SK-N-SH (cell line): ENCODE data around the gene ZNF593OS.

ENCODE experiments used
- FOSL2 ChIP-seq: IDR thresholded peaks from 2 replicates; pipeline ENCODE4 v1.4.0; 2012; ENCODE audit warnings: low read depth, mild to moderate bottlenecking, moderate library complexity, borderline replicate concordance
- MAX ChIP-seq: IDR thresholded peaks from 2 replicates; pipeline ENCODE4 v1.4.0; 2012; ENCODE audit warnings: low read depth
- RCOR1 ChIP-seq: fragments of 150-350 bp; IDR thresholded peaks from 2 replicates; pipeline ENCODE4 v1.6.1; 2017; ENCODE audit warnings: antibody characterized with exemption, low read length
- SMC3 ChIP-seq: IDR thresholded peaks from 2 replicates; pipeline ENCODE4 v1.6.1; 2012; ENCODE audit warnings: low read depth, low read length, improper control_type of control experiment
- ZBTB33 ChIP-seq: IDR thresholded peaks from 2 replicates; pipeline ENCODE4 v1.4.0; 2012; ENCODE audit warnings: low read depth, borderline replicate concordance
- TF ChIP-seq, protein P1 (sequence below): fragments of 200-600 bp; sonication (generic); IDR thresholded peaks from 2 replicates; pipeline ENCODE4 v1.6.1; 2017; ENCODE audit warnings: antibody characterized with exemption, mild to moderate bottlenecking, moderate library complexity

DNA sequence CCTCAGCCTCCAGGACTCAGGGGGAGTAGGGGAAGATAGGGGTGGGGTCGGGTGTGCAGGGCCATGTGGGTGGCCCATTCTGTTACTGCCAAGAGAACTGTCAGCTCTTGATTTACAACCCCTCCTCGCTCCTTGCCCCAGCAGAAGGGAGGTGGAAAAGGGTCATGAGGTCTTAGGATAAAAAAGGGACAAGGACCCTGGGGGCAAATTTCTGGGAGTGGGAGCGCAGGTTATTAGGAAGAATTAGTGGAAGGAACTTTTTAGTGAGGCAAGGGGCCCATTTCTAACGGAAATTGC, 11.9 kb downstream of the ZNF593OS start:
- TF ChIP-seq, protein P1, sequence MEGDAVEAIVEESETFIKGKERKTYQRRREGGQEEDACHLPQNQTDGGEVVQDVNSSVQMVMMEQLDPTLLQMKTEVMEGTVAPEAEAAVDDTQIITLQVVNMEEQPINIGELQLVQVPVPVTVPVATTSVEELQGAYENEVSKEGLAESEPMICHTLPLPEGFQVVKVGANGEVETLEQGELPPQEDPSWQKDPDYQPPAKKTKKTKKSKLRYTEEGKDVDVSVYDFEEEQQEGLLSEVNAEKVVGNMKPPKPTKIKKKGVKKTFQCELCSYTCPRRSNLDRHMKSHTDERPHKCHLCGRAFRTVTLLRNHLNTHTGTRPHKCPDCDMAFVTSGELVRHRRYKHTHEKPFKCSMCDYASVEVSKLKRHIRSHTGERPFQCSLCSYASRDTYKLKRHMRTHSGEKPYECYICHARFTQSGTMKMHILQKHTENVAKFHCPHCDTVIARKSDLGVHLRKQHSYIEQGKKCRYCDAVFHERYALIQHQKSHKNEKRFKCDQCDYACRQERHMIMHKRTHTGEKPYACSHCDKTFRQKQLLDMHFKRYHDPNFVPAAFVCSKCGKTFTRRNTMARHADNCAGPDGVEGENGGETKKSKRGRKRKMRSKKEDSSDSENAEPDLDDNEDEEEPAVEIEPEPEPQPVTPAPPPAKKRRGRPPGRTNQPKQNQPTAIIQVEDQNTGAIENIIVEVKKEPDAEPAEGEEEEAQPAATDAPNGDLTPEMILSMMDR, result no peak
- TF ChIP-seq FOSL2, result no peak
- no peak for TF ChIP-seq RCOR1
- no peak for TF ChIP-seq ZBTB33
- no peak for TF ChIP-seq SMC3
- no peak for TF ChIP-seq MAX
